ENCODE data around the gene C16orf54.
"Not testable (repeated sequence)": the region's sequence is repeated elsewhere in the genome, so short reads cannot be mapped to it uniquely, and the experiment has no call there.

DNA sequence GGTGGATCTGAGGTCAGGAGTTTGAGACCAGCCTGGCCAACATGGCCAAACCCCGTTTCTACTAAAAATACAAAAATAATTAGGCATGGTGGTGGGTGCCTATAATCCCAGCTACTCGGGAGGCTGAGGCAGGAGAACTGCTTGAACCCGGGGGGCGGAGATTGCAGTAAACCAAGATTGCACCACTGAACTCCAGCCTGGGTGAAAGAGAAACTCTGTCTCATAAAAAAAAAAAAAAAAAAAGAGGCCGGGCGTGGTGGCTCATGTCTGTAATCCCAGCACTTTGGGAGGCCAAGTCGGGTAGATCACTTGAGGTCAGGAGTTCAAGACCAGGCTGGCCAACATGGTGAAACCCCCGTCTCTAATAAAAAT, 15.5 kb upstream of the C16orf54 start:
- TF ChIP-seq CTCF, EP300, POLR2A, POLR2AphosphoS5 (IDR thresholded peaks at IDR 0.05): not testable (repeated sequence)

Measured in sigmoid colon (tissue), 4 donors.